ENCODE results near the gene STX4.

DNA sequence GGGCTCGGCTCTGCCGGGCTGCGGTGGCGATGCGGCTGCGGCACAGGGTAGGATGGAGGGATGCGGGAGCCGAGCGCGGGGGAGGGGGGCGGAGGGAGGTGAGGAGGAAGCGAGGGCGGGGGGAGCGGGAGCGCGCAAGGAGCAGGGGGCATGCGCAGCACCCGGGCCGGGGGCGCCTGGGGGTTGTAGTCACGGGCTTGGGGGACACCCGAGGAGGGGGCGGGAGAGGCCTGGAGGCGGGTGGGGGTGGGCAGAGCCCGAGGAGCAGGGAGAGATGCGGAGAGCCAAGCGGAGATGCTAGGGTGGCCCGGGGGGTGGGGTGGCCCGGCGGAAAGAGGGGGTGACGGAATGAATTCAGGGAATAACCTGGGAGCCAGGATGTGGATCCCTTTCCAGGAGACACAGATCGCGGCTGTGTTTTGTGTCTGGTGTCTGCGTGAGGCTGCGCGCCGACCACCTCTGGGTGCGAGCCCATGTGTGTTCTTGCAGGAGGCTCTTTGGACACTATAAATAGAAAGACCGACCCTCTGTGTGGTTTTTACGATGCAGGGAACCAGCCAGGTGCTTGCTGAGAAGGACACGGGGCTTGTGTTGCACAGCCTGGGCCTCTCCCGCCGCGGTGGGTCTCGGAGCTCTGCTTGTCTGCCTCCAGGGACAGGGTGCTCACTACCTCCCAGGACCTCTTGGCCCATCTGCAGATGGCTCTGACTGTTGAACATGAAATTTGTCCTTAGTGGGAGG, 22.6 kb upstream of the STX4 start, which contains the start of gene STX1B:
- no peak for TF ChIP-seq CTCF (IDR thresholded peaks at IDR 0.05 in 4 of 5, conservative IDR thresholded peaks at IDR 0.05 in 1 of 5)
- no peak for TF ChIP-seq POLR2A (IDR thresholded peaks at IDR 0.05)
